ENCODE measurements around the gene IRF4.

GRCh38 chr6:395432-396125, 4.0 kb downstream of the IRF4 start:
- TF ChIP-seq CTCF (conservative IDR thresholded peaks at IDR 0.05; ENCODE audit: low read depth in 2 of 2) = no peak
- TF ChIP-seq JUNB (IDR thresholded peaks at IDR 0.05; ENCODE audit: unreplicated experiment) = no peak
- TF ChIP-seq POLR2AphosphoS5 (IDR thresholded peaks at IDR 0.05; ENCODE audit: low read depth) = no peak
- TF ChIP-seq EZH2 (IDR thresholded peaks at IDR 0.05; ENCODE audit: low read depth, unreplicated experiment) = no peak

Data from GM23338 (cell line).